Measurements from ENCODE around the gene SOHLH1.

The SOHLH1 gene

DNA sequence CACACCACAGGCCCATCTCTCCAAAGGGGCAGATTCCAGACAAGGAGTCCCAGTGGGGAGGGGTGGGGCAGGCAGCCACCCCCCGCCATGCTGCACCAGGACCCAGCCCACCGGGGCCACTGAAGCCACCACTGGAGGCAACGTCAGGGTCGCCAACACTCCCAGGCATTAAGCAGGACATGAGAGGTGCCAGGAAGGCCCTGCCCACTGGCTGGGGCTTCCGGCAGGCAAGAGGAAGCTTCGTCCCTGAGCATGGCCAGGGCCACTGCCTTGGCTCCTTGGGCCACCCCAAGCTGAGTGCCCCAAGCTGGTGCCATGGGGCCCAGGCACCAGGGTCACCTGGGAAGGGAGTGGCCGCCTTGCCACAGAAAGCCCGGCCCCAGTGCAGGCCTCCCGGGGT lies 20.2 kb upstream of the SOHLH1 start:
- TF ChIP-seq, protein P1, sequence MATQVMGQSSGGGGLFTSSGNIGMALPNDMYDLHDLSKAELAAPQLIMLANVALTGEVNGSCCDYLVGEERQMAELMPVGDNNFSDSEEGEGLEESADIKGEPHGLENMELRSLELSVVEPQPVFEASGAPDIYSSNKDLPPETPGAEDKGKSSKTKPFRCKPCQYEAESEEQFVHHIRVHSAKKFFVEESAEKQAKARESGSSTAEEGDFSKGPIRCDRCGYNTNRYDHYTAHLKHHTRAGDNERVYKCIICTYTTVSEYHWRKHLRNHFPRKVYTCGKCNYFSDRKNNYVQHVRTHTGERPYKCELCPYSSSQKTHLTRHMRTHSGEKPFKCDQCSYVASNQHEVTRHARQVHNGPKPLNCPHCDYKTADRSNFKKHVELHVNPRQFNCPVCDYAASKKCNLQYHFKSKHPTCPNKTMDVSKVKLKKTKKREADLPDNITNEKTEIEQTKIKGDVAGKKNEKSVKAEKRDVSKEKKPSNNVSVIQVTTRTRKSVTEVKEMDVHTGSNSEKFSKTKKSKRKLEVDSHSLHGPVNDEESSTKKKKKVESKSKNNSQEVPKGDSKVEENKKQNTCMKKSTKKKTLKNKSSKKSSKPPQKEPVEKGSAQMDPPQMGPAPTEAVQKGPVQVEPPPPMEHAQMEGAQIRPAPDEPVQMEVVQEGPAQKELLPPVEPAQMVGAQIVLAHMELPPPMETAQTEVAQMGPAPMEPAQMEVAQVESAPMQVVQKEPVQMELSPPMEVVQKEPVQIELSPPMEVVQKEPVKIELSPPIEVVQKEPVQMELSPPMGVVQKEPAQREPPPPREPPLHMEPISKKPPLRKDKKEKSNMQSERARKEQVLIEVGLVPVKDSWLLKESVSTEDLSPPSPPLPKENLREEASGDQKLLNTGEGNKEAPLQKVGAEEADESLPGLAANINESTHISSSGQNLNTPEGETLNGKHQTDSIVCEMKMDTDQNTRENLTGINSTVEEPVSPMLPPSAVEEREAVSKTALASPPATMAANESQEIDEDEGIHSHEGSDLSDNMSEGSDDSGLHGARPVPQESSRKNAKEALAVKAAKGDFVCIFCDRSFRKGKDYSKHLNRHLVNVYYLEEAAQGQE (IDR thresholded peaks at IDR 0.05; ENCODE audit: insufficient read depth in 1 of 2, low read depth in 2 of 2, low read length in 2 of 2), result no peak
- no peak for TF ChIP-seq SIN3A (IDR thresholded peaks at IDR 0.05; ENCODE audit: borderline replicate concordance, insufficient read depth, low read length)
- TF ChIP-seq FOXP2 (optimal IDR thresholded peaks at IDR 0.05; ENCODE audit: borderline replicate concordance, extremely low read depth, extremely low read length, insufficient read depth), result no peak
- TF ChIP-seq POLR2AphosphoS5 (IDR thresholded peaks at IDR 0.05; ENCODE audit: low read depth, low read length), result no peak
- no peak for TF ChIP-seq TAF1 (IDR thresholded peaks at IDR 0.05; ENCODE audit: borderline replicate concordance, insufficient read depth, low read length)

DNA sequence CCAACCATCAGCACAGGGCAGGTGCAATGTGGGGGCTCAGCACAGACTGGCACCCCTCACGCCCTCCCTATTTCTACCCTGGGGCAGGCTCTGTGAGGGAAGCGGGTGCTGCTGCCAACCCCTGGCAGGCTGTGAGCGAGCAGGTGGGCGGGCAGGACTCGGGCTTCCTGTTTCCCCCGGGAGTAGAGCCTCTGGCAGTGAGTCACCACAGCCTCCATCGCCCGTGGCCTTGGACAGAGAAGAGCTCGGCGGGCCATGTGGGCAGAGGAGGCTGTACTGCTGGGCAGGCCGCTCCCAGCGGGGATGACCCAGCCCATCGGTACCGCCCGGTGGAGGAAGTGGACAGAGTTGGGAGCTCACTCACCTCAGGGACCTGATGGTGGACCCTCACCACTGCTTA lies 19.3 kb upstream of the SOHLH1 start:
- no peak for TF ChIP-seq SIN3A (IDR thresholded peaks at IDR 0.05; ENCODE audit: borderline replicate concordance, insufficient read depth, low read length)
- TF ChIP-seq FOXP2 (optimal IDR thresholded peaks at IDR 0.05; ENCODE audit: borderline replicate concordance, extremely low read depth, extremely low read length, insufficient read depth), result no peak
- TF ChIP-seq, protein P1 (IDR thresholded peaks at IDR 0.05; ENCODE audit: insufficient read depth in 1 of 2, low read depth in 2 of 2, low read length in 2 of 2), result no peak
- no peak for TF ChIP-seq POLR2AphosphoS5 (IDR thresholded peaks at IDR 0.05; ENCODE audit: low read depth, low read length)
- TF ChIP-seq TAF1 (IDR thresholded peaks at IDR 0.05; ENCODE audit: borderline replicate concordance, insufficient read depth, low read length), result no peak

DNA sequence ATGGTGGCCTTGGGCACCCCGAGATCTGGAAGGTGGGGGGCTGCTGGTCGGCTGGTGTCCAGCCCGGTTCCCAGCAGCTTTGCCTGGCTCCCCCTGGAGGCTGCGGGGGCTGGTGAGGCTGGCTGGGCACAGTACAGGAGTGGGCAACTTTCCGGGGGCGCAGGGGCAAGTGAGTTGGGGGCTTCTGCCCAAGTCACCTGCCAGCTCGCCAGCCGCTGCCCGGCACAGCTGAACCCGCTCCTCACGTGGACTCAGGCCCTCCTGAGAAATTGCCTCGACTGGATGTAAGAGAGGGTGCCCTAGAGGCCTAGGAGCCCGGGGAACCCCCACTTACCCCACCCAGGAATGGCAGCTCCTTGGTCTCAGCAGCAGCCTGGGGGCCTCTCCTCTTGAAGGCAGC lies 18.1 kb upstream of the SOHLH1 start:
- TF ChIP-seq, protein P1 (IDR thresholded peaks at IDR 0.05; ENCODE audit: insufficient read depth in 1 of 2, low read depth in 2 of 2, low read length in 2 of 2), result no peak
- TF ChIP-seq TAF1 (IDR thresholded peaks at IDR 0.05; ENCODE audit: borderline replicate concordance, insufficient read depth, low read length), result no peak
- no peak for TF ChIP-seq POLR2AphosphoS5 (IDR thresholded peaks at IDR 0.05; ENCODE audit: low read depth, low read length)
- TF ChIP-seq SIN3A (IDR thresholded peaks at IDR 0.05; ENCODE audit: borderline replicate concordance, insufficient read depth, low read length), result no peak
- TF ChIP-seq FOXP2 (optimal IDR thresholded peaks at IDR 0.05; ENCODE audit: borderline replicate concordance, extremely low read depth, extremely low read length, insufficient read depth), result no peak

DNA sequence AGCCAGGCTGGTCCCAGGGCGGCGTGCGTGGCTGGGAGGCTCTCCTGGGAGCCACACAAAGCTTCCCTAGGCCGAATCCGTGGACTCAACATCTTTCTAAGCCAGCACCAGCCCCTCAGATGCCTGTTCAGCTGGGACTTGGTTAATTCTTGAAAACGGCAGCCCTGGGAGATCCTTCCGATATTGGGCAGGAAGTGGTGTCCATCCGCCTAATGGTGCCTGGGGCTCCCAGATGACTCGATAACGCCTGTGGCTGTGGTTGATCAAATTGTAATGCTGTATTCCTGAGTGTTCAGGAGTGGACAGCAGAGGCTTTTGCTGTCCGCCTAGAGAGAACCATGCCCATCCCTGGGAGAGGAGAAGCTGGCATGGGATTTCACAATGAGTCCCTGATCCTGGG lies 16.8 kb upstream of the SOHLH1 start:
- TF ChIP-seq SIN3A (IDR thresholded peaks at IDR 0.05; ENCODE audit: borderline replicate concordance, insufficient read depth, low read length), result no peak
- TF ChIP-seq, protein P1 (IDR thresholded peaks at IDR 0.05; ENCODE audit: insufficient read depth in 1 of 2, low read depth in 2 of 2, low read length in 2 of 2), result peak in 1 of 2 experiments; percentile 80; a peak in 2 of 4 replicates
- no peak for TF ChIP-seq TAF1 (IDR thresholded peaks at IDR 0.05; ENCODE audit: borderline replicate concordance, insufficient read depth, low read length)
- TF ChIP-seq FOXP2 (optimal IDR thresholded peaks at IDR 0.05; ENCODE audit: borderline replicate concordance, extremely low read depth, extremely low read length, insufficient read depth), result no peak
- no peak for TF ChIP-seq POLR2AphosphoS5 (IDR thresholded peaks at IDR 0.05; ENCODE audit: low read depth, low read length)

All from PFSK-1 (cell line).